Nucleus accumbens (tissue), 56 donors: ENCODE measurements around the gene PAPSS2.

ENCODE experiments used
- DNase-seq, 56 donors: peaks; one replicate each; lab custom pipeline; 2025; lab: John Stamatoyannopoulos, UW

Gene PAPSS2

DNA sequence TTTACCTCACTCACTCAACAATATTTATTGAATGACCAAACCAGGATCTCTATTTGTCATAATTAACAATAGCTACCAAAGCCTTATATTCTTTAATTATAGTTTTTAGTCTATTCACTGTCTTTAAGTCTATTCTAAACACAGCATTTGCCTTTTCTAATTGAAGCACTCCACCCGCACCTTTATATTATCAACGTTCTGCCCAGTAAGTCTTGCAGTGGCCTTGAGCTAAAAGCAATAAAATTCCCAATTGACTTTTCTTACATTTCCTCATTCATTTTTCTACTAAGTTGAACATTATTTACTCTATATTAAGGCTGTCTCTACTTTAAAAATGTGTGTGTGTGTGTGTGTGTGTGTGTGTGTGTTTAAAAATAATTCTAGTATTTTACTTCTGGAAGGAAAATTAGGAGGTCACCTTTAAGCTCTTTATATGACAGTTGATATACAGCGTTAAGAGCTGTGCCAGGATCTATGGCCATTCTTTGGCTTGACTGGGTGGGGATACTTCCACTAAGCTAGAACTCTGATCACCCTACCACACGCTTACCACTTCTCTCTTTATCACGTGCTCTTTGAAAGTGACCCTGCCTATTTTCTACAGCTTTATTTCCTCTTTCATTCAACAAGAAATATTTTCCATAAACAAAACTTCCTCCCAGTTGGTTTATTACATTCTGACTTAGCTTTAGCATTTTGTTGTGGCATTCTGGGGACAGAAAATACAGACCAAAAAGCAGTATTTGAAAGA is 8.8 kb downstream of the PAPSS2 start:
- no peak for DNase-seq

- DNase-seq = no peak
Observed at GRCh38 chr10:87669752-87670151, 10.1 kb downstream of the PAPSS2 start.

GRCh38 chr10:87670586-87670985 is 10.9 kb downstream of the PAPSS2 start:
- DNase-seq = no peak

DNA sequence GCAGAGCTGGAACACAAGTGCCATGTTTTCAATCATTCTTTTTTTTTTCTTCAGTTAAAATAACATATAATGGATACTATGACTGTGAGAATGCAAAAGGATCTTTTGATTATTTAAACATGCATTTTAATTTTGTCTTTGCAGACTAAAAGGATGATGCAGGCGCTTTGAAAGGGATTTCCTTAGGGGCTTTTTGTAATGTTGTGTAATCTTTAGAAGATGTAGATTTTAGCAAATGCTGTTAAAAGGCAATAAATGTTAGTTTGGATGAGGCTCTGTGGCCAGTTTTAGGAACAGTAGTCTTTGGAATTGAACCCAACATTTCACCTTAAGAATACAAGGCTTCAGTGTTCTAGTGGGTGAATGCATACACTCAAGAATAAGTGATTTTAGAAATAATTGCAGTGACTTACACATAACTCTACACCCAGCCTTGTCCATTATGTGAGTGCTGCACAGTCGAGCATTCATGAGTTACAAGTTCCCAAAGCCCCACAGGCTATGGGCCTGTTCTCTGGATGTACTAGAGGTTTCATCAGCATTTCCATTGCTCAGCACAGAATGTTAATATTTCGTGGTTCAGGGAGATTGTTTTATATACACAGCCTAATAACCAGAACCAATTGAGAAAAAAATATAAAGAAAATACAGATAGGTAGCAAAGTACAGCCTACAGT is 11.6 kb downstream of the PAPSS2 start:
- no peak for DNase-seq

- DNase-seq = no peak
Observed at GRCh38 chr10:87672551-87672950, 12.9 kb downstream of the PAPSS2 start.

GRCh38 chr10:87674943-87675342 is 15.3 kb downstream of the PAPSS2 start:
- no peak for DNase-seq

GRCh38 chr10:87675396-87676376 is 16.0 kb downstream of the PAPSS2 start:
- no peak for DNase-seq

- no peak for DNase-seq
Observed at GRCh38 chr10:87677595-87677994, 17.9 kb downstream of the PAPSS2 start.

DNA sequence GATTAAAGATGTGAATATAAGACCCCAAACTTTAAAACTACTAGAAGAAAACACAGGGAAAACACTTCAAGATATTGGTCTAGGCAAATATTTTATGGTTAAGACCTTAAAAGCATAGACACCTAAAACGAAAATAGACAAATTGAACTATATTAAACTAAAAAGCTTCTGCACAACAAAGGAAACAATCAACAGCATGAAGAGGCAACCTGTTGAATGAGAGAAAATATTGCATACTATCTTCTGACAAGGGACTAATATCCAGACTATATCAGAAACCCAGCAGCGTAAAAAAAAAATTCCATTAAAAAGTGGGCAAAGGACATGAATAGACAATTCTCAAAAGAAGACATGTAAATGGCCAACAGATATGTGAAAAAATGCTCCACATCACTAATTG is 18.6 kb downstream of the PAPSS2 start:
- no peak for DNase-seq

DNA sequence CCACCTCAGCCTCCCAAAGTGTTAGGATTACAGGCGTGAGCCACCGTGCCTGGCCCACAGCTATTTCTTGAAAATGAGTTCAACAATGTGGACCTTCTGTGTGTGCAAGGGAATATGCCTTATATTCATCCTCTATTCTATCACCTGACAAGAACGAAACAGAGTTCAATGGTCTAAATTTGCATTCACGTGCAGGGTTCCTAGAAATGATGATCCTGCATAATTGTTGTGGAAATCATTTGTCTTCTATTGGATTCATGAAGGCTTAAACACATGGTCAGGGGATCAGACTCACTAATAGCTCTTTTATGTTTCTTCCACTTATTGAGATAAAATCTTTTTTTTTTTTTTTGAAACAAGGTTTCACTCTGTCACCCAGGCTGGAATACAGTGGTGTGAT is 23.7 kb downstream of the PAPSS2 start:
- DNase-seq = no peak

- no peak for DNase-seq
Observed at GRCh38 chr10:87684001-87684638, 24.4 kb downstream of the PAPSS2 start.

GRCh38 chr10:87685832-87686574 is 26.3 kb downstream of the PAPSS2 start:
- DNase-seq = no peak

- no peak for DNase-seq
Observed at GRCh38 chr10:87691506-87692070, 31.9 kb downstream of the PAPSS2 start.

DNA sequence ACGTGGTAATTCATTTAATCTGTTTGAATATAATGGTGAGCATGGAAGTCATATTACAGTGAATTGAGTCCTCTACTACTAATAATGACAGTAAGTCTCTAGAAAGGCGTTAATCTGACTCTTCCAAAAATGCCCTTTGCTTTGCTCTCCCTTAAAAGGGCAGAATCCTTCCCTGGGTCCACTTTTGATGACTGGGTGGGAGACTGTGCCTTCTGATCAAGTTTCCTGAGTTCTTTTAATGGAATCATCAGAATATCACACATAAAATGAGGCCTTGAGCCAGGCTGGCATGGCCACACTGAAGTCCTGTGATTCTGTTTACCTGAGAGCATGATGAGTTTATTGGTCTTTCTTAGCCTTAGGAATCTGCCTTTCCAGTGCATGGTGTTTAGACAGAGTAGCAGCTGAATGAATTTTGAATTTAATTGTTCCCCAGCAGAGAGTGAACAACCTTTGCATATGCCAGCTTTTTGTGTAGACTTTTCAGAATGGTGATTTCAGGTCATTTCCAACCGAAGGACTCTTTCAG is 33.3 kb downstream of the PAPSS2 start:
- no peak for DNase-seq

- no peak for DNase-seq
Observed at GRCh38 chr10:87694011-87694794, 34.5 kb downstream of the PAPSS2 start.

DNA sequence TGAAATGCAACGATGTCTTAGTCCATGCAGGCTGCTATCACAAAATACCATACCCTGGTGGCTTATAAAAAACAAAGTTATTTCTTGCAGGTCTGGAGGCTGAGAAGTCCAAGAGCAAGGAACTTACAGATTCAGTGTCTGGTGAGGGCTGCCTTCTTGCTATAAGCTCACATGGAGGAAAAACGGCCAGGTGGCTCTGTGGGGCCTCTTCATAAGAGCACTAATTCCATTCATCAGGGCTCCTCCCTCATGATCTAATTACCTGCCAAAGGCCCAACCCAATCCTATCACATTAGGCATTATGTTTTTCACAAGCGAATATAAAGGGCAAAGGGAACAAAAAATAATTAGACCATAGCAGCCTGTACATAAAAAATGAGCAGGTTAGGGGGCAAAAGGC is 35.4 kb downstream of the PAPSS2 start:
- DNase-seq = no peak

- no peak for DNase-seq
Observed at GRCh38 chr10:87696922-87697745, 37.5 kb downstream of the PAPSS2 start.
